SK-N-MC (cell line): ENCODE results near the gene IFIH1.

Source experiments
- EZH2 ChIP-seq: fragments of 200-600 bp; sonication (generic); IDR thresholded peaks from one replicate; pipeline ENCODE4 v1.6.1; 2017; ENCODE audit warnings: antibody characterized with exemption
- FOXP2 ChIP-seq: optimal IDR thresholded peaks from 2 replicates; pipeline ENCODE3; 2011; ENCODE audit warnings: mild to moderate bottlenecking, moderate library complexity; ENCODE audit not compliant: insufficient read depth; ENCODE audit errors: extremely low read length, control extremely low read depth
- POLR2AphosphoS5 ChIP-seq: IDR thresholded peaks from 2 replicates; pipeline ENCODE4 v1.6.1; 2012; ENCODE audit warnings: mild to moderate bottlenecking, low read depth, low read length, borderline replicate concordance

DNA sequence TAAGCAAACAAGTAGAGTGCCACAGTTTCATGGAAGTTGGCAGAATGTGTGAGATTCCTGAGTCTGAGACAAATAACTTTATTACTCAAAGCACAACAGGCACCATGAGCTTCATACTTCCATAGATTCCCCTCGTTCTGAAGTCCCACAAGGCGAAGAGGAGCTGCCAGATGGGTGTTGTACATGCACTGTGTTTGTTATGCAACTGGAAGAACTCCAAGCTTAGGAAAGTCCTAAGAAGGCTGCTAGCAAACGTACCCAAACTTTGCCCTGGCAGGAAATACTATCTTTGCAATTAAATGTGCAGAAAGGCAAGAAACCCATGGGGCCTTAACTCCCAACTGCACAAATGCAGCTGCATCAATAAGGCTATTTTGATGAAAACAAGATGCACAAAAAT, 23.8 kb upstream of the IFIH1 start:
- TF ChIP-seq EZH2 = no peak
- no peak for TF ChIP-seq POLR2AphosphoS5
- no peak for TF ChIP-seq FOXP2
